Parathyroid adenoma (tissue), 2 donors: ENCODE results near the gene PCSK1.

ENCODE experiments used
- H2AFZ ChIP-seq: fragments of 300-600 bp; sonication (generic); one replicate; pipeline ENCODE4 v1.7.0; 2017; ENCODE audit warnings: antibody characterized with exemption, mild to moderate bottlenecking
- H3K27ac ChIP-seq: fragments of 300-600 bp; sonication (generic); one replicate; pipeline ENCODE4 v1.7.0; 2017
- H3K27me3 ChIP-seq: fragments of 300-600 bp; sonication (generic); one replicate; pipeline ENCODE4 v1.7.0; 2017; ENCODE audit warnings: low read length; ENCODE audit not compliant: control insufficient read depth, insufficient read depth
- H3K36me3 ChIP-seq: fragments of 300-600 bp; sonication (generic); one replicate; pipeline ENCODE4 v1.7.0; 2017; ENCODE audit warnings: low read length; ENCODE audit not compliant: control insufficient read depth, insufficient read depth
- H3K4me1 ChIP-seq: fragments of 300-600 bp; sonication (generic); one replicate; pipeline ENCODE4 v1.7.0; 2017; ENCODE audit warnings: control low read depth
- H3K4me2 ChIP-seq: fragments of 300-600 bp; sonication (generic); one replicate; pipeline ENCODE4 v1.7.0; 2017; ENCODE audit warnings: low read length
- H3K4me3 ChIP-seq: fragments of 300-600 bp; sonication (generic); one replicate; pipeline ENCODE4 v1.7.0; 2017; ENCODE audit warnings: low read depth, low read length
- H3K79me2 ChIP-seq: fragments of 300-600 bp; sonication (generic); one replicate; pipeline ENCODE4 v1.7.0; 2017; ENCODE audit warnings: control low read depth
- H3K9ac ChIP-seq: fragments of 300-600 bp; sonication (generic); one replicate; pipeline ENCODE4 v1.7.0; 2017; ENCODE audit warnings: mild to moderate bottlenecking
- H3K9me3 ChIP-seq: fragments of 300-600 bp; sonication (generic); one replicate; pipeline ENCODE4 v1.7.0; 2017; ENCODE audit warnings: low read length; ENCODE audit not compliant: control insufficient read depth
- TF ChIP-seq, protein P1 (sequence below): fragments of 300-600 bp; sonication (generic); IDR thresholded peaks from one replicate; pipeline ENCODE4 v1.7.0; 2017; ENCODE audit warnings: antibody characterized with exemption, mild to moderate bottlenecking
- donor health status: primary hyperparathyroidism.

The PCSK1 gene

DNA sequence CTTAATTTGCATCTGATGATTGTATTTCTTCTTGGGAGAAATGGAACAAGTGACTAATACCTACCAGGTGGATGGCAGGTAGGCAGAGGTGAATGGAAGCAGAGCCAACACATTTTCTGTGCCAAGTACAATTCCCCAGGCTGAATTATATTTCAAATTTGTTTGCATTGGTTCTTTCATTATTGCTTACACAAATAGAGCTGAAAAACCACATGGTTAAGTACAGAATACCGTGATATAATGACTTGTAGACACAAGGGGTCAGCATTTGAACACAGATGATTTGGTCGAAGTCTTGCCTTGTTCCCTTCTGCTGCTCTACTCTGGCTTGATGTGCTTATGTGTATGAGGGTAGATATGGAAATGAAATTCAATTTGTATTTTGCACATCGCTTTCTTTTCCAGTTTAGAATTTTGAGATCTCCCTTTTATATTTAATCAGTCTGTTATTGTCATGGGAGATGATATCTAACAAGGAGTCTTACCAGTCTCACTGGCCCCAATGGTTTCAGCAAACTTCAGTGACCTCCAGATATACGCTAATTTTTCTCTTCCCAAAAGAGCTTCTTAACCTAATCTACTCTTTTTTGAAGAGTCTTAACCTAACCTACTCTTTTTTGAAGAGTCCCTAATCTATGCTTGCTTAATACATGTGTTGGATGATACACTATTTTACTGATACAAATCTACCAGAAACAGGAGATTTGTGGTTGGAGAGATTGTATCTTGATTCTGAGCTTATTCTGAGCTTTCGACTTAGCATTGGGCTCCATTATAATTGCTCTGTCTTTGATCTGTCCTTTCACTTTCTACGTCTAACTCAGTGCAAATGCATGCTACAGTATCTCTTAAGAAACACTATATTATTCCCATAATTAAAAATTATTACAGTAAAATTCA lies 88.1 kb downstream of the PCSK1 start:
- Histone ChIP-seq H3K4me1 (peaks cover 3% of the 10 kb centered on the region), H2AFZ (no peak overlapping the region), H3K9ac (no peak overlapping the region), H3K36me3 (no peaks in the 10 kb centered on the region), H3K79me2 (no peaks in the 10 kb centered on the region), H3K4me3 (no peak overlapping the region), H3K9me3 (no peaks in the 10 kb centered on the region), H3K27me3 (no peaks in the 10 kb centered on the region), H3K27ac (no peak overlapping the region), H3K4me2 (no peak overlapping the region)
- TF ChIP-seq, protein P1, sequence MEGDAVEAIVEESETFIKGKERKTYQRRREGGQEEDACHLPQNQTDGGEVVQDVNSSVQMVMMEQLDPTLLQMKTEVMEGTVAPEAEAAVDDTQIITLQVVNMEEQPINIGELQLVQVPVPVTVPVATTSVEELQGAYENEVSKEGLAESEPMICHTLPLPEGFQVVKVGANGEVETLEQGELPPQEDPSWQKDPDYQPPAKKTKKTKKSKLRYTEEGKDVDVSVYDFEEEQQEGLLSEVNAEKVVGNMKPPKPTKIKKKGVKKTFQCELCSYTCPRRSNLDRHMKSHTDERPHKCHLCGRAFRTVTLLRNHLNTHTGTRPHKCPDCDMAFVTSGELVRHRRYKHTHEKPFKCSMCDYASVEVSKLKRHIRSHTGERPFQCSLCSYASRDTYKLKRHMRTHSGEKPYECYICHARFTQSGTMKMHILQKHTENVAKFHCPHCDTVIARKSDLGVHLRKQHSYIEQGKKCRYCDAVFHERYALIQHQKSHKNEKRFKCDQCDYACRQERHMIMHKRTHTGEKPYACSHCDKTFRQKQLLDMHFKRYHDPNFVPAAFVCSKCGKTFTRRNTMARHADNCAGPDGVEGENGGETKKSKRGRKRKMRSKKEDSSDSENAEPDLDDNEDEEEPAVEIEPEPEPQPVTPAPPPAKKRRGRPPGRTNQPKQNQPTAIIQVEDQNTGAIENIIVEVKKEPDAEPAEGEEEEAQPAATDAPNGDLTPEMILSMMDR: peak; percentile 37

DNA sequence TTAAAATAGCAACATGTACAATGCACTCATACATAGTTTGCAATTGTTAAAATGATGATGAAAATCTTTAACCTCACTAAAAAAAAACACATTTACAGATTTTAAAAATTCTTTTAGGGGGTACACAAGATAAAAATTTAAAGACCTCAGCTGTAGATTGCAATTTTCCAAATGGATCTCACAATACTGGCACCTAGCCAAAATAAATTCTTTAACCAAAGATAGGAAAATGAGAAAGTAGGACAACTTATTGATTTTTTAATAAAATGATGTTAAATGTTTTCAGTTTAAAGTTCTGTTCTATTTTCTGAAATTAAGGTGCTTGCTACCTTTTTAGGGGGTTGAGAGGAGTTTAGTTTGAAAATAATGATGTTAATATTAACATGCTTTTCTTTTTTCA lies 90.0 kb downstream of the PCSK1 start:
- Histone ChIP-seq H3K4me2 (no peak overlapping the region), H3K79me2 (no peaks in the 10 kb centered on the region), H3K4me3 (no peak overlapping the region), H3K9me3 (no peaks in the 10 kb centered on the region), H2AFZ (no peak overlapping the region), H3K27me3 (no peaks in the 10 kb centered on the region), H3K36me3 (no peaks in the 10 kb centered on the region), H3K4me1 (peaks cover 3% of the 10 kb centered on the region), H3K9ac (no peak overlapping the region), H3K27ac (no peak overlapping the region)
- TF ChIP-seq, protein P1: no peak

DNA sequence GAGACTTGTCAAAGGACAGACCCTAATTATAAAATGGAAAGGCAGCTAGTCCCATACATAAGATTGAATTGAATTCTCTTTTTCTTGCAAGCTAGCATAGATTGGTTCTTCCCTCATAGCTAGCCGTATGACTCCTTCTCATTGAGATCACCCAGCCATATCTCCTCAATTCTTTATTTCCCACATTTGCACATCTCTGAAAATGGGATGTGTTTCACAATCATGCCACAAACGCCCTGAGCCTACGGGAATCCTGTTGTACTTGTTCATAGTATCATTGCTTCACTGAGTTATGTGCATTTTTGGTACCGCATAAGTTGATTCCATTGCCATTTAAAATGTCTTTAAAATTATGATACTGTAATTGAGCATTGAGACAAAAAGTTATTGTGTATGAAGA lies 90.5 kb downstream of the PCSK1 start:
- Histone ChIP-seq H3K27ac (no peak overlapping the region), H3K9ac (no peak overlapping the region), H3K4me3 (no peak overlapping the region), H2AFZ (no peak overlapping the region), H3K4me1 (peaks cover 3% of the 10 kb centered on the region), H3K36me3 (no peaks in the 10 kb centered on the region), H3K79me2 (no peaks in the 10 kb centered on the region), H3K9me3 (no peaks in the 10 kb centered on the region), H3K4me2 (no peak overlapping the region), H3K27me3 (no peaks in the 10 kb centered on the region)
- TF ChIP-seq, protein P1: no peak
